Heart left ventricle (tissue), 13 donors: ENCODE measurements around the gene TKT.

Experiments used
- POLR2A ChIP-seq, 2 donors: fragments of 450-650 bp; IDR thresholded peaks; one replicate each; pipeline ENCODE4 v1.6.1; 2017; ENCODE audit warnings: antibody characterized with exemption in 2 of 2, mild to moderate bottlenecking in 2 of 2, moderate library complexity in 2 of 2
- TF ChIP-seq, protein P1 (sequence below), 12 donors: fragments of 200-600 bp; sonication (generic) in 4 of 12; IDR thresholded peaks; one replicate each; pipeline versions ENCODE4 v1.5.0 to v1.8.0; 2018 to 2022; ENCODE audit warnings: antibody characterized with exemption in 12 of 12, mild to moderate bottlenecking in 5 of 12
- donor health status: ischemic (EF 13 %, LVEDD 7.1; RV severe dilation, severe dysfunction).
- donor health status: DM: no; HTN: yes; CAD: no.
- donor health status: DM: no; HTN: no; CAD: no.
- donor health status: ischemic (EF 25% LVEDD 6.9; RV normal size, moderate dysfunction).
- donor health status: ischemic (EF 25% LVEDD 5.7; RV mildly dilated, moderate dysfunction).
- donor health status: ischemic (EF 35%, LVEDD 5.7; RV mildly dilated, moderate dysfunction).
- donor health status: nonischemic (EF 11% LVEDD 7.7; RV severe dilation, severe dysfunction).
- donor health status: DM: yes; HTN: yes; CAD: no.
- donor health status: PGD.
- donor health status: ischemic (EF 29% LVEDD 5.4; RV normal size, mild dysfunction).
- donor health status: nonischemic (EF 23%, LVEDD 6.1; RV moderate dilation, normal function).

DNA sequence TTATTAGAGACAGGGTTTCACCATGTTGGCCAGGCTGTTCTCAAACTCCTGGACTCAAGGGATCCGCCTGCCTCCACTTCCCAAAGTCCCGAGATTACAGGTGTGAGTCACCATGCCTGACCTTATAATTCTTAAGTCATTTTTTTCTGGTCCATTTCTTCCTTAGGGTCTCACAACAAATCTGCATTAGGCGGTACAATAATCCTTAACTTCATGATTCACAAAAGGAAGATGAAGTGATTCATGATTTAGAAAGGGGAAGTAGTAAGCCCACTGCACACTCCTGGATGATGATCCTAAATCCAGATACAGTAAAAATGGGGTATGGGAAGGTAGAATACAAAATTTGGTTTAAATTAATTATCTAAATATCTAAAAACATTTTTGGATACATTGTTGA, 45.0 kb upstream of the TKT start:
- TF ChIP-seq, protein P1, sequence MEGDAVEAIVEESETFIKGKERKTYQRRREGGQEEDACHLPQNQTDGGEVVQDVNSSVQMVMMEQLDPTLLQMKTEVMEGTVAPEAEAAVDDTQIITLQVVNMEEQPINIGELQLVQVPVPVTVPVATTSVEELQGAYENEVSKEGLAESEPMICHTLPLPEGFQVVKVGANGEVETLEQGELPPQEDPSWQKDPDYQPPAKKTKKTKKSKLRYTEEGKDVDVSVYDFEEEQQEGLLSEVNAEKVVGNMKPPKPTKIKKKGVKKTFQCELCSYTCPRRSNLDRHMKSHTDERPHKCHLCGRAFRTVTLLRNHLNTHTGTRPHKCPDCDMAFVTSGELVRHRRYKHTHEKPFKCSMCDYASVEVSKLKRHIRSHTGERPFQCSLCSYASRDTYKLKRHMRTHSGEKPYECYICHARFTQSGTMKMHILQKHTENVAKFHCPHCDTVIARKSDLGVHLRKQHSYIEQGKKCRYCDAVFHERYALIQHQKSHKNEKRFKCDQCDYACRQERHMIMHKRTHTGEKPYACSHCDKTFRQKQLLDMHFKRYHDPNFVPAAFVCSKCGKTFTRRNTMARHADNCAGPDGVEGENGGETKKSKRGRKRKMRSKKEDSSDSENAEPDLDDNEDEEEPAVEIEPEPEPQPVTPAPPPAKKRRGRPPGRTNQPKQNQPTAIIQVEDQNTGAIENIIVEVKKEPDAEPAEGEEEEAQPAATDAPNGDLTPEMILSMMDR (IDR thresholded peaks at IDR 0.05) = no peak
- no peak for TF ChIP-seq POLR2A (IDR thresholded peaks at IDR 0.05)
